GM10266 (cell line): ENCODE data around the gene PPP1R3C.

Source experiments
- DNase-seq: peaks from one replicate; pipeline ENCODE4 v3.0.0; 2012; ENCODE audit errors: extremely low spot score
- CTCF ChIP-seq: IDR thresholded peaks from 2 replicates; pipeline ENCODE4 v1.5.1; 2012; ENCODE audit warnings: mild to moderate bottlenecking, low read depth; ENCODE audit not compliant: control insufficient read depth, insufficient read depth; ENCODE audit errors: missing control alignments

The PPP1R3C gene

GRCh38 chr10:91628383-91628782 lies 4.5 kb downstream of the PPP1R3C start:
- no peak for DNase-seq
- no peak for TF ChIP-seq CTCF

GRCh38 chr10:91627344-91628102 lies 5.3 kb downstream of the PPP1R3C start:
- no peak for TF ChIP-seq CTCF
- DNase-seq: no peak

- DNase-seq: no peak
- TF ChIP-seq CTCF: no peak
Observed at GRCh38 chr10:91626936-91627335, 5.9 kb downstream of the PPP1R3C start.

- no peak for DNase-seq
Observed at GRCh38 chr10:91624633-91625032, 8.2 kb downstream of the PPP1R3C start.

GRCh38 chr10:91622601-91623000 lies 10.3 kb downstream of the PPP1R3C start:
- DNase-seq: no peak
- TF ChIP-seq CTCF: no peak

More at GRCh38 chr10:91624633-91625032, 8.2 kb downstream of the PPP1R3C start:
- no peak for TF ChIP-seq CTCF

GRCh38 chr10:91621483-91622113 lies 11.3 kb downstream of the PPP1R3C start:
- DNase-seq: no peak
- TF ChIP-seq CTCF: no peak

GRCh38 chr10:91617072-91617609 lies 15.7 kb downstream of the PPP1R3C start:
- no peak for DNase-seq

More at GRCh38 chr10:91617072-91617609, 15.7 kb downstream of the PPP1R3C start:
- TF ChIP-seq CTCF: no peak
